HG02642 (cell line): ENCODE measurements around the gene ENTPD6.

Experiments used
- ATAC-seq: cut with Tn5 transposase; IDR thresholded peaks from one replicate; pipeline ENCODE4 v1.9.1; 2021; ENCODE audit warnings: mild to moderate bottlenecking; ENCODE audit not compliant: unreplicated experiment, poor library complexity

ENTPD6 gene

GRCh38 chr20:25273046-25273445 lies 77.5 kb downstream of the ENTPD6 start:
- ATAC-seq = no peak

DNA sequence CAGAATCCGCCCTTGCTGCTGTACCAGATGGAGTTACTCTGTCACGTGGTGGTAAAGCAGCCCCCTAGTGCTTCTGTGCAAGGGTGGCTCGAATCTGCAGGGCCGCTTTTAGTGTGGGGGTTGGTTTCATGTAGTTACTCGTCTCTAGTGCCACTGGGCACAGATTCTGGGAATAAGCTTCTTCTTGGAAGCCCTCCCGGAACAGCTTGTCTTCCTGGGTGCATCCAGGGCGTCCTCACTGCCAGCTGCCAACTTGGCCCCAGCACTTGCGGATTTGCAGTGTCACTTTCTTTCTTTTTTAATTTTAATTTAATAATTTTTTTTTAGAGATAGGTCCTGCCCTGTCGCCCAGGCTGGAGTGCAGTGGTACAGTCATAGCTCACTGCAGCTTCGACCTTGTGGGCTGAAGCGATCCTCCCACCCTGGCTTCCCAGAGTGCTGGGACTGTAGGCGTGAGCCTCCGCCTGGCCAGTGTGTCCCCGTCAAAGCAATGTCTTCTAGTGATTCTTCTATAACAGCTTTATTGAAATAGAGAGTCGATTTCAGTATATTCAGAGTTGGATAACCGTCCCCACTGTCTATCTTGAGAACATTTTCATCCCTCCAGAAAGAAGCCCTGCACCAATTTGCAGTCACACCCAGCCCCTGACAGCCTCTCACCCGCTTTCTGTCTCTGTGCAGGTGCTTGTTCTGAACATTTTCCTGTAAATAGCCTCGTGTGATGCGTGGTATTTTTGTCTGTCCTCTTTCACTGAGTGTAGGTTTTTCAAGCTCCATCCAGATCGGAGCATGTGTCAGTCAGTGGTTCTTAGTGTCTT lies 78.2 kb downstream of the ENTPD6 start:
- no peak for ATAC-seq

GRCh38 chr20:25274481-25274880 lies 79.0 kb downstream of the ENTPD6 start:
- no peak for ATAC-seq

- no peak for ATAC-seq
Observed at GRCh38 chr20:25274891-25275812, 79.6 kb downstream of the ENTPD6 start.

GRCh38 chr20:25275813-25276532 lies 80.5 kb downstream of the ENTPD6 start:
- ATAC-seq = no peak
